Transverse colon (tissue), 4 donors: ENCODE data around the gene EPHB6.

Source experiments
- CTCF ChIP-seq, 5 experiments: fragments of 200-600 bp in 3 of 5; fragments of 450-650 bp in 2 of 5; sonication (generic) in 3 of 5; IDR thresholded peaks; 1 replicate in 2 of 5; 2 replicates in 3 of 5; pipeline ENCODE4 v1.5.1; 2016 to 2017; ENCODE audit warnings: antibody characterized with exemption in 5 of 5, inconsistent platforms in 3 of 5, mild to moderate bottlenecking in 2 of 5, moderate library complexity in 1 of 5
- POLR2A ChIP-seq: fragments of 450-650 bp; IDR thresholded peaks from one replicate; pipeline ENCODE4 v1.6.1; 2016; ENCODE audit warnings: antibody characterized with exemption, mild to moderate bottlenecking, moderate library complexity
- POLR2AphosphoS5 ChIP-seq, 3 donors: sonication (generic); formaldehyde crosslinking; IDR thresholded peaks; one replicate each; pipeline ENCODE4 v1.6.1; 2016; ENCODE audit warnings: antibody characterized with exemption in 3 of 3

GRCh38 chr7:142873281-142873784, 18.5 kb downstream of the EPHB6 start:
- TF ChIP-seq CTCF (IDR thresholded peaks at IDR 0.05) (peak in 4 of 5 experiments; percentile 11 to 30 (median 20)), POLR2A (no peak), POLR2AphosphoS5 (IDR thresholded peaks at IDR 0.05) (no peak)
